NCI-H2196 (cell line): Measurements from ENCODE around the gene SLC36A2.
"Not testable (repeated sequence)": the region's sequence is repeated elsewhere in the genome, so short reads cannot be mapped to it uniquely, and the experiment has no call there.

ENCODE experiments used
- DNase-seq: peaks from one replicate; lab custom pipeline; 2025; ENCODE audit not compliant: unreplicated experiment; lab: John Stamatoyannopoulos, UW

Gene SLC36A2

DNA sequence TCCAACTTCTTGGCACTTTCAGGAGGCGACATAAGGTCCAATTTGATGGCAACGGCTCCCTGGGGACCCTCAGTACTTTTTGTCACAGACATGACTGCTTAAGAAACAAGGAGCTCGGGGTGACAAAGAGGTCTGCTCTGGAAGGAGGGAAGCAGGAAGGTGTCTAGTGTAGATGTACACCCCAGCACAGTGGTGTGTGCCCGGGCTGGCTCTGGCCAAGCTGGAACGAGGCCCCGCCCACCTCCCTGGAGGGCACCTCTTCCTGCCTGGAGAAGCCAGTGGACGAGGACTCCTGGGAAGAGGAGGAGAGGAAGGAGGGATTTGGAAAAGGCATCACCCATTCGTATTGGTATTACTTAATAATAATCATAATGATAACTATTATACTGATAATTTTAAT, at the start of gene SLC36A2:
Gene SLC36A2, minus strand, starts transcription at position 191 of the 400 bp plus-strand sequence. Its CDS starts 99 bp downstream, at position 92.
- DNase-seq, result no peak

- DNase-seq, result no peak
Measured at GRCh38 chr5:151388960-151389359, 41.6 kb upstream of the SLC36A2 start.

DNA sequence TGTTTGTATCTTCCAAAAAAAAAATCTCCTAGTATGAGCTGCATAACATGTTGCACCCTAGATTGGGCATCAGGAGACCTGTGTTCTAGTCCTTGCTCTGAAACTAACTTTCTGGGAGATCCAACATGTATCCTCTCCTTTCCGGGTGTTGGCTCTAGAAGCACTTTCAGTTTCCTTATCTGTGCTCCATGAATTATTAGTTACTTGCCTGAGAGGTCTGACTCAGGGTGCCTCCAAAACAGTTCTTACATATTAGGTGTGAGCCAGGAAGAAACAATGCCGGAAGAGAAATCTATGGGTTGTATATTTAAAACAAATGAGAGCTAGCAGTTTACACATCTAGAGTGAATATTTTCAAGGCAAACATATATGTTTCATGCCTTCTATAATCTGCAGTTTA, 36.7 kb upstream of the SLC36A2 start:
- DNase-seq, result no peak

DNA sequence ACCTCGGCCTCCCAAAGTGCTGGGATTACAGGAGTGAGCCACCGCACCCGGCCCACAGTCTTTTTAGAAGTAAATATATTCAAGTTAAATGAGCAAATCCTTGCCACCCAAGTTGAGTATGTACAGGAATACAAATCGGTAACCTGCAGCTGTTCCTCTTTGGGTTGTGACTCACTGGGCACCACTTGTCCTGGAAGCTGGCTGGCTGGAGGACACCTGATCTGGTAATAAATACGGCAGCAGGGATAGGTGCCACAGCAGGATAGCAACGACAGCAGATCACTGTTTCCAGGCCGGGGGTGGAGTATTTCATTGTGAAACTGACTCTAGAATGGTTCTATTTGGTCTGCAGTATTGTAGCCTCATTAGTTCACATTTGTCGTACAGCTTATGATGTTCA, 35.7 kb upstream of the SLC36A2 start:
- DNase-seq, result peak; percentile 7

- no peak for DNase-seq
Measured at GRCh38 chr5:151382576-151382975, 35.2 kb upstream of the SLC36A2 start.

GRCh38 chr5:151381899-151382298, 34.5 kb upstream of the SLC36A2 start:
- no peak for DNase-seq

DNA sequence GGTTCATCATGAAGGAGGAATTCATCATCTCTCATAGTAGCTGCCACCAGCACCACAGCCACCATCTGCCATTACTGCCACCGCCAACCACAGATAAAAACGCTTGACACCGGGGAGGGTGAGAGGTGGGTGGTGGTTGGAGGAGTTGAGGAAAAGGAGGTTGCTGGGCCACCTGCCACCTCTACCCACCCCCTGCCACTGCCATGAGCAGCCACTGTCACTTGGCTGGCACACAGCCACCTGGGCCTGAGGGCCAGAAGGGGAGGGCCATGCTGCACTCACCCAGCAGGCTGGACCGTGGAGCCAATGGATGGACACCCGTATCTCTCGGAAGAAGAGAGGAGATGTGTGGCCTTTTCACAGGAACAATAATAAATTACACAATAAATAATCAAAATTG, 31.3 kb upstream of the SLC36A2 start:
- DNase-seq, result no peak

- no peak for DNase-seq
Measured at GRCh38 chr5:151374539-151374938, 27.2 kb upstream of the SLC36A2 start.

DNA sequence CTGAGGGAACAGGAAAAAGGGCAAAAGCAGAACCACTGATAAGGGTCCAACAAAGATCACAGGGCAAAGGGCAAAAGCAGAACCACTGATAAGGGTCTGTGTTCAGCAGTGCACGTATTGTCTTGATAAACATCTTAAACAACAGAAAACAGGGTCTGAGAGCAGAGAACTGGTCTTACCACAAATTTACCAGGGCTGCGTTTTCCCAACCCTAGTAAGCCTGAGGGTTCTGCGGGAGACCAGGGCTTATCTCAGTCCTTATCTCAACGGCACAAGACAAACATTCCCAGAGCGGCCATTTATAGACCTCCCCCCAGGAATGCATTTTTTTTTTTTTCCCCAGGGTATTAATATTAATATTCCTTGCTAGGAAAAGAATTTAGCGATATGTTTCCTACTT, 19.7 kb upstream of the SLC36A2 start:
- DNase-seq, result not testable (repeated sequence)

- no peak for DNase-seq
Measured at GRCh38 chr5:151363673-151364072, 16.3 kb upstream of the SLC36A2 start.

- no peak for DNase-seq
Measured at GRCh38 chr5:151362970-151363369, 15.6 kb upstream of the SLC36A2 start.

- no peak for DNase-seq
Measured at GRCh38 chr5:151359391-151359790, 12.0 kb upstream of the SLC36A2 start.

DNA sequence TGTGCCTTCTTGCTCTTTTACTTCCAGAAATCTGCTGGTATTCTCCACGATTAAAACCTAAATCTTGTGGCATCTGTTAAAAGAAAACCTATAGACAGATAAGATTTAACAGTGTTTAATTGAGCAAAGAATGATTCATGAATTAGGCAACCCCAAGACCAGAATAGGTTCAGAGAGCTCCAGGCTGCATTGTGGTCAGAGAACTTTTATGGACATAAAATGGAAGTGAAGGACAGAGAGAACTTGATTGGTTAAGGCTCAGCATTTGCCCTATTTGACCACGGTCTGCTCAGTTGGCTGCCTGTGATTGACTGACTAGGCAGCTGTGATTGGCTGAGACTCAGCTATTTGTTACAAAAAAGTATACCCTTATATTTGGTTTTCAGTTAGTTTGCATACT, 10.4 kb upstream of the SLC36A2 start:
- no peak for DNase-seq

GRCh38 chr5:151357097-151357496, 9.7 kb upstream of the SLC36A2 start:
- DNase-seq, result no peak

DNA sequence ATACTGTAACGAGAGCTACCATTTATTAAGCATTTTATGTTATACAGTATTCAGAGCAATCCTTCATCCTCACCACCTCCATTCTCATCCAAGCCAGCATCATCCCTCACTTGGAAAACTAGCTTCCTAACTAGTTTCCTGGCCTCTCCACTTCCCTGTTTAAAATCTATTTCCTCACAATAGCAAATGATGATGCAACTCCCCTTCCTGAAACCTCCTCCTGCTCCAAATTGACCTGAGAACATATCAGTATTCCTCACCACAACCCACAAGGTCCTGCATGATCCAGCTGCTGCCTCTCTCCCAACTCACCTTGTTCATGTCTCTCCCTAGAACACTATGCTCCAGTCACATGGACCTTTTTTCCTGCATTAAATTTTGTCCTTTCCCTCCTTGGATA, 4.3 kb upstream of the SLC36A2 start:
- no peak for DNase-seq

- no peak for DNase-seq
Measured at GRCh38 chr5:151348789-151349188, 1.4 kb upstream of the SLC36A2 start.

DNA sequence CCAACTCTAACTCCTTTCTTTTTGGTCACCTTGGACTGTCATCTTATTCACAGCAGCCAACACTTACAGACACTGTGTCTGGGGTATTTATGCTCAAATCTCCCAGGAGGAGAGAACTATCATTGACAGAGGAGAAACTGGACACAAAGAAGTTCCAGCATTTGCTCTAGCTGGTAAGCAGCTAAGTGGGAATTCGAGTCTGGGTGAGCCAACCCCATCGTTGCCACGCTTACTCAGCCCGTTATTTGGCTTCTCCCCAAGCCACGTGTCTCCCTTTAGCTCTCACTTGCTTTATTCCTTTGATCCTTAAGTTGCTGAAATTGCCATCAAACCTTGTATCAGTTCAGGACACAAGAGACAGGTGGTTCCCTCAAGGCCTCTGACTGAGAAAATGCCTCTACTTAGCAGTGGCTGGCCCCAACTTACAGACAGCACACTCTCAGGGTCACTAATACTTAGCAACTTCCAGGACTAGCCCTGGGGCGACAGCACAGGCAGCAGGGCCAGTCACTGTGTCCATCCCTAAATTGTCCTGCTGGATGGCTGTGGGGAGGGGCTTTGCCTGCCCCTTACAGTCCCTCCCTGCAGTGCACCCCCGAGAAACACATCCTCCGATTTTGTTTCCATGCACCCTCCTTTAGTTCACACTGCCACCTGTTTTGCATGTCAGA, 1.4 kb downstream of the SLC36A2 start:
- DNase-seq, result no peak

DNA sequence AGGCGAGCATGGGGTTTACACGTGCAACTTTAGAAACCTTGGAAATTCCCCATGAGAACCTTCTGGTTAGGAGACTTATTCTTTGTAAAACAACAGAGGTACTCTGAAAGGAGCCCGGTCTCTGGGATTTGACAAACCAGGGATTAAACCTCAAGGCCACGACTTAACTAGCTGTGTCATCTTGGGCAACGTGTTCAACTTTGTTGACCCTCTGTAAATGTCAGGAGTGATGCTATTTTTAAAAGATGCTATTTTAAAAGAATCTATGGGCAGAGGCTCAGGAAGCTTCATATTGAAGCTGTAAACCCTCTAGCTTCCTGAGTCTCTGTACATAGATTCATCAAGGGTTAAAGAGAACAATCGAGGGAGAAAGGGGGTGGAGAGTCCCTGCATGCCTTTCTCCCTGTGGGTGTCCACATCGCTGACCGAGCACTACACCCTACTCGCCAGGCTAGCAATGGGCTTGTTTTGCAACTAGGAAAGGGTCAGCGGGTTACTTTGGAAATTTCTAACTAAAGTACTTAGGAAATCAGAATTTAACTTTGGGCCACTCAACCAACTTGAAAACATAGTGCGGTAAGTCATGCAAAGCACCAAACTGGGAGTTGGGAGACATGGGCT, 2.1 kb downstream of the SLC36A2 start:
- DNase-seq, result no peak

- no peak for DNase-seq
Measured at GRCh38 chr5:151344088-151344487, 3.3 kb downstream of the SLC36A2 start.

DNA sequence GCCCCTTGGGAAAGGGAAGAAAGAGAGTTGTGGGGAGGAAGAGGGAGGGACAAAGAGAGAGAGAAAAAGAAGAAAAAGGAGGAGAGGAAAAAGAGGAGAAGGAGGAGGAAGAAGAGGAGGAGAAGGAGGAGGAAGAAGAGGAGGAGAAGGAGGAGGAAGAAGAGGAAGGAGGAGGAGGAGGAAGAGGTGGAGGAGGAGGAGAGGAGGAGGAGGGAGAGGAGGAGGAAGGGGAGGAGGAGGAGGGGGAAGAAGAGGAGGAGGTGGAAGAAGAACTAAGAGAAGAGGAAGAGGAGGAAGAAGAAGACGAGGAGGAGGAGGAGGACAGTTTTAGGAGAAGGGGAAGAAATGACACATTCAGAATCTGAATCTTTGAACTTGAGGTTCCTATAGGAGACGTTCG, 7.4 kb downstream of the SLC36A2 start:
- DNase-seq, result no peak

DNA sequence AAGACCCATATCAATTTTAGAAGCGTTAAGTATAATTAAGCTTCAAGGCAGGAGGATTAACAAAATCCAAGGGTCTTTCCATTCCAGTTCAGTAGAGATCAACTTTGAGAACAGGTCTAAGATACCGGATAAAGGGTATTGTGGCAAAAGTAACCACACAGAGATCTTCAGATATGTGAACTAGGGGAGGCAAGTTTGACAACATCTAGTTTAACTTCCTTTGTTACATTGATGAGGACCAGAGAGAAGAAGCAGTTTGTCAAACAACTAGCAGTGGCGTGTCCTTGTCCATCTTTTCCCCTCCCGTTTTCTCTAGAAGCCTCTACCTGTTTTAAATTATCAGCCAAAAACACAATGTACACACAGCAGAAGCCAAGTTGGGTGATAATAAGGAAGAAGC, 8.6 kb downstream of the SLC36A2 start:
- no peak for DNase-seq

DNA sequence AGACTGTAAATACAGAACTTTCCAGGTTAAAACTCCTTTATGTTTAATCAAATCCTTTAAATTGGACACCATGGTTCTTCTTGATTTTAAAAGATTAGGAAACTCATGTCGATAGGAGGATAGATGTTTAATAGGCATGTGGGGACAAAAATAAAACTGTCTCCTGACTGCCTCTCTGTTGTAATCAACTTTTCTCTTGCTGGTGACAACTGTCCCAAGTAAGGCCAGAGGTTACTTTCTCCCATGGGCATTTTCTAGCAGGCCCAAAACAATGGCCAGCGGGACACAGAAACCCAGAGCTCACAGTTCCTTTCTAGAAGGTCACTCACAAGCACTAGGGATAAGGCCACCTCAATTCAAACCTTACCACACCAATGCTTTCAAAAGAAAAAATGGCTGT, 14.5 kb downstream of the SLC36A2 start:
- DNase-seq, result no peak

GRCh38 chr5:151328734-151329133, 18.6 kb downstream of the SLC36A2 start:
- DNase-seq, result no peak
